Measurements from ENCODE around the gene SEC16A. TPM values are rescaled to one million over a fixed set of nuclear protein-coding genes. Genes with fewer than 3 reads are reported as not detected.

The SEC16A gene
- total RNA-seq, 1 experiment from 2014 or later, result 44.5 TPM

Other genes with a start within 250 kb of the SEC16A start
- 43.8 and 48.0 TPM in 2 replicates for gene QSOX2, start 237.2 kb downstream of the SEC16A start, total RNA-seq (2014; rRNA removed; shearing (Covaris generic))
- 0.05 TPM in 1 of 2 replicates, not detected in the other for gene CCDC187, start 178.9 kb downstream of the SEC16A start, total RNA-seq (2014; rRNA removed; shearing (Covaris generic))
- 52.5 and 57.2 TPM in 2 replicates for gene GPSM1, start 155.5 kb downstream of the SEC16A start, total RNA-seq (2014; rRNA removed; shearing (Covaris generic))
- 17.0 and 19.4 TPM in 2 replicates for gene DNLZ, start 119.3 kb downstream of the SEC16A start, total RNA-seq (2014; rRNA removed; shearing (Covaris generic))
- gene CARD9, start 109.4 kb downstream of the SEC16A start, total RNA-seq (2014; rRNA removed; shearing (Covaris generic)), result 8.8 and 11.8 TPM in 2 replicates
- gene SNAPC4, start 82.9 kb downstream of the SEC16A start, total RNA-seq (2014; rRNA removed; shearing (Covaris generic)), result 7.5 and 8.9 TPM in 2 replicates
- 56.5 and 72.0 TPM in 2 replicates for gene ENTR1, start 72.4 kb downstream of the SEC16A start, total RNA-seq (2014; rRNA removed; shearing (Covaris generic))
- 82.0 and 87.1 TPM in 2 replicates for gene PMPCA, start 72.4 kb downstream of the SEC16A start, total RNA-seq (2014; rRNA removed; shearing (Covaris generic))
- 14.3 and 18.3 TPM in 2 replicates for gene INPP5E, start 43.2 kb downstream of the SEC16A start, total RNA-seq (2014; rRNA removed; shearing (Covaris generic))
- 25.8 and 28.5 TPM in 2 replicates for gene NOTCH1, start 63.0 kb upstream of the SEC16A start, total RNA-seq (2014; rRNA removed; shearing (Covaris generic))
- 0.71 and 0.81 TPM in 2 replicates for gene EGFL7, start 179.9 kb upstream of the SEC16A start, total RNA-seq (2014; rRNA removed; shearing (Covaris generic))
- 11.2 and 11.8 TPM in 2 replicates for gene AGPAT2, start 204.4 kb upstream of the SEC16A start, total RNA-seq (2014; rRNA removed; shearing (Covaris generic))
- 5.0 and 6.1 TPM in 2 replicates for gene DIPK1B, start 229.5 kb upstream of the SEC16A start, total RNA-seq (2014; rRNA removed; shearing (Covaris generic))